Measurements from ENCODE around the gene ABHD6. TPM values are rescaled to one million over a fixed set of nuclear protein-coding genes. Genes with fewer than 3 reads are reported as not detected.

The ABHD6 gene
- total and polyA plus RNA-seq, 4 donors = 5.2 to 14.1 (median 10.7) TPM

DNA sequence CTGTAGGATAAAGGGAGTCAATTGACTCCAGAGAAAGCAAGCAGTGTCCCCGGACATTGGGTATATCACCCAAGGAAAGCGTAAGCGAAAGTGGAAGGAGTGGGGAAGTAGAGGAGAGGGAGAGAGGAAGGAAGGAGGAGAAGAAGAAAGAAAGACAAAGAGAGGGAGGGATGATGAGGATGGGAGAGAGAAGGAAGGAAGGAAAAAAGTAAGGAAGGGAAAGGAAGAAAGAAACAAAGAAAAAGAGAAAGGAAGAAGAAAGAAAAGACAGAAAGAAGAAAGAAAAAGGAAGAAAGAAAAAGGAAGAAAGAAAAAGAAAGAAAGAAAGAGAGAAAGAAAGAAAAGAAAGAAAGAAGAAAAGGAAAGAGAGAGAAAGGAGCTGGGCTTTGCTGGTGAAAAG, 27.7 kb upstream of the ABHD6 start:
- ATAC-seq (ENCODE audit: insufficient read depth, low FRiP score) = no peak
- H3K36me3 ChIP-seq (ENCODE audit: control insufficient read depth in 4 of 4, insufficient read depth in 4 of 4, low read length in 4 of 4) = no peaks in the 10 kb centered on the region
- H3K4me1 ChIP-seq (ENCODE audit: control insufficient read depth in 5 of 5, insufficient read depth in 5 of 5, low read length in 5 of 5) = peaks cover 0 to under 1% (median 0%) of the 10 kb centered on the region in 5 donors
- no peak for TF ChIP-seq CTCF (IDR thresholded peaks at IDR 0.05; ENCODE audit: control extremely low read depth, extremely low read depth)
- peaks cover 0 to 10% (median 2%) of the 10 kb centered on the region in 3 donors for H3K27me3 ChIP-seq (ENCODE audit: control insufficient read depth in 3 of 3, insufficient read depth in 3 of 3, low read length in 2 of 3)
- no peak overlapping the region for H3K27ac ChIP-seq (ENCODE audit: low read depth in 1 of 2, low read length in 1 of 2)
- no peak for DNase-seq
- no peaks in the 10 kb centered on the region for H3K9me3 ChIP-seq (ENCODE audit: control insufficient read depth in 4 of 4, insufficient read depth in 3 of 4, low read length in 3 of 4)
- H3K9ac ChIP-seq (ENCODE audit: insufficient read depth in 1 of 2, low read length in 2 of 2) = no peak overlapping the region
- no peak overlapping the region for H3K4me3 ChIP-seq
- 91 to 98% methylated on average over 3 of the region's 3 CpGs for WGBS, 2 donors

DNA sequence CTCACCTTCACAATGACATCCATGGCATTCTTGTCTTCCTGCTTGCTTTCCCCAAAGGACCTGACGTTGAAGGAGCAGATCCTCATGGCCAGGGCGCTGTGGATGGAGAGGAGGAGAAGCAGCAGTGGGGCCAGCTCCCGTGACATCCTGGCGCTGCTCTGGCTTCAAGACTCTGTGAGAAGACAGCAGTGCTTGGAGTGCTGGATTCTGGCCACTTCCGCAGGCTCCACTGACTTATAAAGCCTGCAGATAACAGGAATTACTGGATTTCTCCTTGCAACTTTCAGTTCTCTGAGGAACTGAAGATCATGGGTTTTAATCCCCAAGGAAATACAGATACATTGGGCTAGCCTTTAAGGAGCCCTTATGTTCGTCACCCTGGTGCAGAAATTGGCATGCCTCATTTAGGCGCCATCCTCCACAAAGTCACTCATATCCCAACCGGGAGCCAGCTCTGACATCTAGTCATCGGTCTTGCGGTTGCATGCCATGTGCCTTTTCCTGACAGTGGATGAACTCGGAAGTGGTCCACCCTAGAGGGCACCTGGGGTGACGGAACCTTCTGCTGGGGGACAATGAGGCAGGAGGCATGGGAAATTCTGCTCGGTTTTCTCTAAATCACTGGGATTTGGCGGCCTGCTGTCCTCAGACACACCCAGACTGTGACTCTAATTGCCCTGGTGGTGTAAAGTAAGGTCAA, 26.7 kb upstream of the ABHD6 start, which contains the start of gene DNASE1L3:
Gene DNASE1L3, minus strand, starts transcription at position 212 of the 700 bp plus-strand sequence. Its CDS starts 66 bp downstream, at position 146.
- no peak within 1 kb of the TSS for H3K27ac ChIP-seq (ENCODE audit: low read depth in 1 of 2, low read length in 1 of 2)
- DNase-seq (peak in 1 of 3 donors; percentile 24), ATAC-seq (ENCODE audit: insufficient read depth, low FRiP score) (no peak)
- TF ChIP-seq CTCF (IDR thresholded peaks at IDR 0.05; ENCODE audit: control extremely low read depth, extremely low read depth) = no peak
- no peaks in the 10 kb centered on the region for H3K36me3 ChIP-seq (ENCODE audit: control insufficient read depth in 4 of 4, insufficient read depth in 4 of 4, low read length in 4 of 4)
- no peaks in the 10 kb centered on the region for H3K9me3 ChIP-seq (ENCODE audit: control insufficient read depth in 4 of 4, insufficient read depth in 3 of 4, low read length in 3 of 4)
- no peak within 1 kb of the TSS for H3K4me3 ChIP-seq
- no peak within 1 kb of the TSS for H3K9ac ChIP-seq (ENCODE audit: insufficient read depth in 1 of 2, low read length in 2 of 2)
- H3K4me1 ChIP-seq (ENCODE audit: control insufficient read depth in 5 of 5, insufficient read depth in 5 of 5, low read length in 5 of 5) = peaks cover 0 to 4% (median 0%) of the 10 kb centered on the region in 5 donors
- 81 to 88% methylated on average over 14 of the region's 14 CpGs for WGBS, 2 donors
- H3K27me3 ChIP-seq (ENCODE audit: control insufficient read depth in 3 of 3, insufficient read depth in 3 of 3, low read length in 2 of 3) = peaks cover 0 to 10% (median 2%) of the 10 kb centered on the region in 3 donors

DNA sequence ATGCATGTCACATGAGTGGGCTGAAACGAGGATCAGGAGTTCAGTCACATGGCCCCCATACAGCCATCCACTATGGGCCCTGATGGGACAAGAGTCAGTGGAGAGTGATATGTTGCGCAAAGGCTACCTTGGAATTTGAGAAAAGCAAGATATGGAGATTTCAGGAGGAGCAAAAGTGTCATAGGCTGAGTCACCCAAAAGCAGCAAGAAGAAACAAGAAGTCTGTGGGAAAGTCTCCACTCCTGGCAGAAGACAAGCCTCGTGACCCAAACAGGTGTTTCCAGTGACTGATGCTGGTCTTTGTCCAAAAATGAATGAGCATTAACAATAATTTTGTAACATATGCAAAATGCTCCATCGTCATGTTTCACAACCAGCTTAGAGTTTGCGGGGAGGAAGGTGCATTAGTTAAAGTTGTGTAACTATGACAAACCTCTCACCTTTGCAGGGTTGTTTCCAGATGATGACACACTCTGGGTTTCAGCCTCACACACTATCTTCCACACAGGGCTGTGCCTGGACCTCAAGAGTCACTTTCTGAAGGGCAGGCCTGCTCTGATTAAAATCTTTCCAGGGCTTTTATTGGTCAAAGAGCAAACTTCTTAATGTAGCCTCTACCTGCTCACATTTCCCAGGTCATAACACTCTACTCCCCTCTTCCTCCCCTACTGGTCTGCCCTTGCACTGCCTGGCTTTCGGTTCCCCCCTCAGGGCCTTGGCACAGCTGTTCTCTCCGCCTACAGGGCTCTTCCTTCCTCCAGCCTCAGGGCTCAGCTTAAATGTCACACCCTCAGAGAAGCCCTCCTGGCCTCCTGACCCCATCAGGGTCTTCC, 22.9 kb upstream of the ABHD6 start:
- Histone ChIP-seq H3K9me3 (ENCODE audit: control insufficient read depth in 4 of 4, insufficient read depth in 3 of 4, low read length in 3 of 4) (no peaks in the 10 kb centered on the region), H3K27ac (ENCODE audit: low read depth in 1 of 2, low read length in 1 of 2) (no peak overlapping the region), H3K9ac (ENCODE audit: insufficient read depth in 1 of 2, low read length in 2 of 2) (no peak overlapping the region), H3K4me1 (ENCODE audit: control insufficient read depth in 5 of 5, insufficient read depth in 5 of 5, low read length in 5 of 5) (peaks cover 0 to 8% (median 3%) of the 10 kb centered on the region in 5 donors), H3K36me3 (ENCODE audit: control insufficient read depth in 4 of 4, insufficient read depth in 4 of 4, low read length in 4 of 4) (no peaks in the 10 kb centered on the region), H3K27me3 (ENCODE audit: control insufficient read depth in 3 of 3, insufficient read depth in 3 of 3, low read length in 2 of 3) (peaks cover 0 to 10% (median 2%) of the 10 kb centered on the region in 3 donors), H3K4me3 (no peak overlapping the region)
- 32 to 46% methylated on average over 7 of the region's 7 CpGs for WGBS, 2 donors
- no peak for DNase-seq
- peak; percentile 28 for ATAC-seq (ENCODE audit: insufficient read depth, low FRiP score)
- no peak for TF ChIP-seq CTCF (IDR thresholded peaks at IDR 0.05; ENCODE audit: control extremely low read depth, extremely low read depth)
